GM12892 (cell line): ENCODE results near the gene TENM3.

Source experiments
- POLR2A ChIP-seq: IDR thresholded peaks from 2 replicates; pipeline ENCODE4 v1.6.1; 2011; ENCODE audit warnings: low read depth, low read length, control low read depth
- POLR2AphosphoS5 ChIP-seq: IDR thresholded peaks from 2 replicates; pipeline ENCODE4 v1.6.1; 2011; ENCODE audit warnings: low read depth, low read length, control low read depth
- TAF1 ChIP-seq: IDR thresholded peaks from 2 replicates; pipeline ENCODE4 v1.6.1; 2011; ENCODE audit warnings: low read depth, mild to moderate bottlenecking, control low read depth, low read length, borderline replicate concordance

GRCh38 chr4:182394181-182394580, 151.0 kb downstream of the TENM3 start:
- no peak for TF ChIP-seq POLR2AphosphoS5
- TF ChIP-seq TAF1, result no peak
- TF ChIP-seq POLR2A, result no peak
